Activated gamma-delta T cell treated with anti-CD3 and anti-CD28 coated beads, Interleukin-2, amount 50 U/mL, for 16 hours (primary cell): ENCODE measurements around the gene HACD1.
"Not testable (repeated sequence)": the region's sequence is repeated elsewhere in the genome, so short reads cannot be mapped to it uniquely, and the experiment has no call there.

Experiments
- DNase-seq: peaks from one replicate; pipeline ENCODE4 v3.0.0-alpha.2; 2020; ENCODE audit warnings: low read depth

Gene HACD1

DNA sequence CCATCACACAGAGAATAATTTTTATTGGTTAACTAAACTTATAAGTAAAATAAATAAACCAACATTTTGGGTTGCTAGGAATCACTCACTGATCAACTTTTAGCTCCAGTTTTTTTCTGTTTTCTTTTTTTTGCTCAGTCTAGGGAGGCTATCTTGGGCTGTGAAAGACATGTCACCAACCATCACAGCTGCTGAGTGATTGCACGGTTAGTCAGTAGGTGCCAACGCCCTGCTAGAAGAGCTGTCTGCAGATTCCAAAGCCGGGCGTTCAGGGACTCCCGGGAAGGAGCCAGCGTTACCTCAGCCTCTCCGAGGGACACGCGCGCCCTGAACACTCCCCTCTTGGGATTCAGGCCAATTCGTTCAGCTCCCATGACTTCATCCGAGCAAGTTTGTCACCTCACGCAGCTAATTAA lies 26.2 kb upstream of the HACD1 start:
- DNase-seq: no peak

DNA sequence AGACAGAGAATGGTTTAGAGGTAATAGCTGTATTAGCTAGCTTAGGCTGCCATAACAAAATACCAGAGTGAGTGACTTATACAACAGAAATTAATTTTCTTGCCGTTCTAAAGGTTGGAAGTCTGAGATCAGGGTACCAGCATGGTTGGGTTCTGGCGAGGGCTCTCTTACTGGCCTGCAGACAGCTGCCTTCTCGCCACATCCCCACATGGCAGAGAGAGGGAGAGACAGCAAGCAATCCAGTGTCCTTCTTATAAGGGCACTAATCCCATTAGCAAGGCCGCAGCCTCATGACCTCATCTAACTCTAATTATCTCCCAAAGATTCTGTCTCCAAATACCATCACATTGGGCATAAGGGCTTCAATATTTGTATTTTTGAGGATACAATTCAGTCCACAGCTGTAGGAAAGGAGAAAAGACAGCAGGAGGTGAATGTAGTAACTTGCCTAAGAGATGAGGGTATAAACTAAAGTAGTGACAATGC lies 23.2 kb upstream of the HACD1 start:
- DNase-seq: no peak

DNA sequence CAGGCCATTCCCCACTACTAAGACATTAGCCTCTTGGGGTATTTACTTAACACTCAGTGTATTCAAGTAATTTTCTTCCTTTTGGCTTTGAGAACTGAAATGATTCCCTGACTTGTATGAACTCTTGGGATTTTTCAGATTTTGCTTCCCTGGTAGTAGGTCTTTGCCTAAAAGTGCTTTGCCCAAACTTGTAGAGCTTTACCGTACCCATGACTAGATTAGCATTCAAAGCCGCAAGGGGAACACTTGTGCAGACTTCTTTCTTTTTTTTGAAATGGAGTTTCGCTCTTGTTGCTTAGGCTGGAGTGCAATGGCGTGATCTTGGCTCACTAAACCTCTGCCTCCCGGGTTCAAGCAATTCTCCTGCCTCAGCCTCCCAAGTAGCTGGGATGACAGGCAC lies 20.7 kb upstream of the HACD1 start:
- DNase-seq: no peak

DNA sequence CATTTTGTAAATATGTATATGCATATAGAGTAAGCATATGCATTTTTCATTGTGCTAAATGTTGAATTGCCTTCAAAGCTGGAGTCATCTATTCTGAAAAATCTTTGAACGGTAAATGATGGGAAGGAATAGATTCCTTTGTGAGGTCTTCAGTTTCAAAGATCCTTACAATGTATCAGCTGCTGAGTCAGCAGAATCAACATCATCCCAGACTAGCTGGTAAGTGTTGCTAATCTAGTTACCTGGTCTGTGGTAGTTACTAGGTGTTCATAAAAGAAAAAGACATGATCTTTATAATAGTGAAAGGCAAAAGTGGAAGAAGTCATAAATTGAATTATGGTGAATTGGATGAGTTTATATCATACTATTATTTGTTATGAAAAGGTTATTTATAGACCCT lies 16.2 kb upstream of the HACD1 start:
- DNase-seq: no peak

DNA sequence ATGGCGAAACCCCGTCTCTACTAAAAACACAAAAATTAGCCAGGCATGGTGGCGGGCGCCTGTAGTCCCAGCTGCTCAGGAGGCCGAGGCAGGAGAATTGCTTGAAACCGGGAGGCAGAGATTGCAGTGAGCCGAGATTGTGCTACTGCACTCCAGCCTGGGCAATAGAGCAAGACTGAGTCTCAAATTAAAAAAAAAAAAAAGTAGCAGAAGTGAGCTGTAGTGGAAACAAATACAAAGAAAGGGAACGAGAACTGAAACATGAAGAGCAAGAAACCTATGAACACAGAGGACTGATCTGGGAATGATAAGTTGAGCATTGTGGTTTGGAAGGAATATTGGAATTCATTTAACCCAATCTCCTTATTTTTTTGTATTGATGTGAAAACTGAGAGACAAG lies 15.4 kb upstream of the HACD1 start:
- not testable (repeated sequence) for DNase-seq

DNA sequence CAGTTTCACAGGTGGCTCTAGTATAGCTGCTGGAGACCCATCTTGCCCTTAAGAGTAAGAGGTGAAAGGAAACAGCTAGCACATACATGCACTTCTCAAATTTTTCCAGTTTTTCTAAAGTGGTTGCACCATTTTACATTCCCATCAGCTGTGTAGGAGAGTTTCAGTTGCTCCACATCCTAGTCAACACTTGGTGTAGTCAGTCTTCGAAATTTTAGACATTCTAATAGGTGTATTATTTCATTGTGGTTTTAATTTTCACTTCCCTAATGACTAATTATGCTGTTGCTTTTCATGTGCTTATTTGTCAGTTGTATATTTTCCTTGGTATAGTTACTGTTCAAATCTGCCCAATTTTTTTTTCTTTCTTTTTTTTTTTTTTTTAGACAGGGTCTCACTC lies 9.5 kb upstream of the HACD1 start:
- DNase-seq: no peak

DNA sequence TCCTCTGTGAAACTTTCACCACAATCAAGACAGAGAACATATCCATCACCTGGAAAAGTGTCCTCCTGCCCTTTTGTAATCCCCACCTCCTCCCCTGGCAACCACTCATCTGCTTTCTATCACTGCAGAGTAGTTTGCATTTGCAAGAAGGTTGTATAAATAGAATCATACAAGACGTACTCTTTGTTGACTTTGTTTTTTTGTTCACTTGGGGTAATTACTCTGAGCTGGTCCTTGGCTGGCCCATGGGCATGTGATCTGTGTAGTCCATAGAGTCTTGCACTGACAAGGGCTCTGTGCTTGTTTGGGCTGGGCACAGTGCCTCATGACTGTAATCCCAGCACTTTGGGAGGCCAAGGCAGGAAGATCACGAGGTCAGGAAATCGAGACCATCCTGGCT lies 7.8 kb upstream of the HACD1 start:
- no peak for DNase-seq

DNA sequence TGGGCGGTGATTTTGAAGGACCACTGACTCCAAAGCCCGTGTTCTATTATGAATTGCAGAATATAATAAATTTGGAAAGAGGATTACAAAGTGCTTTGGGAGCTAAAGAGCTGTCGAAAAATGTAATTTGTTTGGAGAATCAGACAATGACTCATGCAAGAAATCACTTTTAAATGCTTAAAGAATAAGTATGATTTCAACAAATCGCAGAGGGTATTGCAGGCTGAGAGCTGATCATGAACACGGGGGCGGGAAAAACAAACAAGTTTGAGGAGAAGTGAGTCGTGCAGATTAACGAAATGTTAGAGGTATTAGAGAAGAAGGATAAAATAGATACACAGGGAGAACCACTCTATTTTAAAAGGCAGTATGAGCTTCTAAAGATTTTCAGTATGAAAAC lies 4.9 kb upstream of the HACD1 start:
- no peak for DNase-seq

DNA sequence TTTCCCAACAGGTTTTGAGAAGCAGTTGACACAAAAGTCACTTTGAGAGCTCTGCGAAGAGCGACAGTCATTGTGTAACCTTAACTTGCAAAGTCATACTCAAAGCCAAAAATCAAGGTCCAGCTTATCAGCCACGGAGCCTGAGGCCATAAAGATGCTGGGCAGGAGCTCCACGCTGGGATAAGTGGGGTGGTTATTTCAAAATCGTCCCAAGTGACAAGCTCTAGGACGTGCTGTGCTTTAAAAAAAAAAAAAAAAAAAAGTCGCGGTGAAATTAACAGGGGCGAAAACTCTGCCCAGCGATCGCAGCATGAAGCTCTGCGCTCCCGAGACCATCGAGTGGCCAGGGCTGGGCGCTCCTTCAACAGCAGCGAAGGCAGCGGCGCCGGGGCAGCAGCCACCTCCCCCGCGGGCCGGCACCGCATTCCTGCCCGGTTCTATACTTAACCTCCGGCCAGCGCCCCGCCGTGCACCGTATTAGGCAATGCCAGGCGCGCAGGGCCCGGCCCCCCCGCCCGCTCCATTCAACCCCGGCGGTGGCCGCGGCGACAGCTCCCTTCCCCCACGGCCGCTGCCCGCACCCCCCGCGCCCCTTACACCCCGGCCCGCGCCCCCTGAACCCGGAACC lies 657 bp downstream of the HACD1 start:
- no peak for DNase-seq

DNA sequence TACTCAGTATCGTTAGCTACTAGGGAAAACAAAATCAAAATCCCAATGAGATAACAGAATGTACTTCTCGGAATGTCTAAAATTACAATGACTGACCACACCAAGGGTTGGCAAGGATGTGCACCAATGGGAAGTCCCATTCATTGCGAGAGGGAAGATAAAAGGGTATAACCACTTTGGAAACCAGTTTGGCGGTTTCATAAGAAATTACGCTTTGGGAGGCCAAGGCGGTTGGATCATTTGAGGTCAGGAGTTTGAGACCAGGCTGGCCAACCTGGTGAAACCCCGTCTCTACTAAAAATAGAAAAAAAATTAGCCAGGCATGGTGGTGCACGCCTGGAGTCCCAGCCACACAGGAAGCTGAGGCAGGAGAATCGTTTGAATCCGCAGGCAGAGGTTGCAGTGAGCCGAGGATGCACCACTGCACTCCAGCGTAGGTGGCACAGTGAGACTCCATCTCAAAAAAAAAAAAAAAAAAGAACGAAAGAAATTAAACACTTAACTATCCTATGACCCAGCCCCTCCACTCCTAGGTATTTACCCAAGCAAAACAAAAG lies 7.6 kb downstream of the HACD1 start:
- no peak for DNase-seq

DNA sequence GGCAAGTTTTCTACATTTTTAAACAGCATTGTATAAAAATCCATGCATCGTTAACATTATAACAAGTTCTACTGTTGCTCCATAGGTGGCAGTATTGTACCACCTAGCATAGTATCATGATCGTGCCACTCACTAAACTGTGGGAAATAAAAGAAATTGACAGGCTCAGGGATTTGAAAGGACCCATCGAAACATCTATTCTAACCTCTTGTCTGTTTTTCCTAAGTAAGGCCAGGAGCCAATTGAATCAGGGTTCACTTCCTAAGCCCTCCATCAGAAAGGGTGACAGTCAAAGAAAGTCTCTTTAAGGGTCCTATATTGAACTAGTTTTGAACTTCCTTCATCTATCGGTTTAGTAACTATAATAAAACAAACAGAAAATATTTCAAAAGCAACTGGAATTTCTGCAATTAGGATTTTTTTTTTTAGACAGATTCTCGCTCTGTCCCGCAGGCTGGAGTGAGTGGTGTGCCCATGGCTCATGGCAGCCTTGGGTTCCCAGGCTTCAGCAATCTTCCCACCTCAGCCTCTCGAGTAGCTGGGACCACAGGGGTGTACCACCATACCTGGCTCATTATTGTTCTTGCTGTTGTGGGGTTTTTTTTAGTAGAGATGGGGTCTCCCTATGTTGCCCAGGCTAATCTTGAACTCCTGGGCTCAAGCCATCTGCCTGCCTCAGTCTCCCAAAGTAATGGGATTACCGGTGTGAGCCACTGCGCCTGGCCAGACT lies 9.4 kb downstream of the HACD1 start:
- DNase-seq: no peak

DNA sequence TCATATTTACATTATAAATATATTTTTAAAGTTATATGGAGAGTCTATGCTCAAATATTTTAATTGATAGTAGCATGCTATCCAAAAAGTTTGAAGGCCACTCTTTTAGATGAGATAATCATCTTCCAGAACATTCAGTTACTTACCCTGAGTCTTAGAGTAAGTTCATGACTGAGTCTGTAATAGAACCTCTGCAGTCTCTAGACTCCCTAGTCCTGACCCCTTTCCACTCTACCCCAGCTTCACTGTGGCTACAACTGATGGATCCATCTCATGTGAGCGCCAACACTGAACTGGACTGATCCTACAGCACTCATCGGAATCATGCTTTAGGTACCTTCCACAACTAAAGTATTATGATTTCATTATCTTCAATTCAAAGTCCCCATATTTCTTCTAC lies 10.1 kb downstream of the HACD1 start:
- DNase-seq: no peak

DNA sequence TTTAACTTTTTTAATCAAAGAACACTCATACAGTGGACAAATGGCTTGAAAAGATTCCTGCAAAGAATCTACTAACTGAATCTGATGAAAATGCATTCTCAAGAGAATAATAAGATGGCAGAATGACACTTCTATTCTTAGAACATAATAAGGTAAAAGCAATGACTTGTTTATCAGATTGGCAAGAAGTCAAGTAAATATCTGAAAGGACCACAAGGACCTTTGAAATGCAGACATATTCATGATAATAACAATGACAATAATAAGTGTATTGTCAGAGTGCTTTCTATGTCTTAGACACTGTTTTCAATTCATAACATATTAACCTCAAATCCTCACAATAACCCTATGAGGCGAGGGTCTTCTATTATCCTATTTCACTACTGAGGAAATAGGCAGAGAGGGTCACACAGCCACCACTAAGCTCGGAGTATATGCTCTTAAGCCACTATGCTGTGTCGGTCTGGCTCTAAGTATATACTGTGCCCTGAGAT lies 10.6 kb downstream of the HACD1 start:
- no peak for DNase-seq

DNA sequence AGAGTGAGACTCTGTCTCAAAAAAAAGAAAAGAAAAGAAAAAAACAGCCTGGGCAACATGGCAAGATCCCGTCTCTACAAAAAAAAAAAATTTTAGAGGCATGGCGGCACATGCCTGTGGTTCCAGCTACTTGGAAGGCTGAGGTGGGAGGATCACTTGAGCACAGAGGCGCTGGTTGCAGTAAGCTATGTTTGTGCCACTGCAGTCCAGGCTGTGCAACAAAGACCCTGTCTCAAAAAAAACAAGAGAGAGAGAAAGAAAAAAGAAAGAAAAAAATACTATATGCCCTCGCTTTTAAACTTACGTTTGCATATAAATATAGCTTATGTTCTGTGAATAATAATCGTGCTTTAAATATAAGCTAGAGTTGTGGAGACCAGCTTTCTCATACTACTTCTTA lies 11.2 kb downstream of the HACD1 start:
- no peak for DNase-seq

DNA sequence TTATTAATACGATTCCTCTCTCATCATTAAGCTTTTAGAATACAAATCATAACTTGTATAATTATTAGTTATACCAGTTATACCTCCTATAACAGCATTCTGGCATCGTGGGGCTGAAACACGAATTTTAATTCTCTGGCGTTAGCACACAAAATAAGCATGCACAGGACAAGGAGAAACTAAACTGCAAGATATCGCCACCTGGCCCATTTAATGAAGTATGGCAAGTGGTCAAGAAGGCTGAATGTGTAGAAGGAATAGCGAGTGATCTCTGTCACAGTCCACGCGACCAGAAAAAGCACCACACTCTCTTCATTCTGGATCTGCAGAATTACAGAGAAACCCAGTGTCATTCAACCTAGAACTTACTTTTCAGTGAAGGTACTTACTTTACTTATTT lies 18.1 kb downstream of the HACD1 start:
- DNase-seq: no peak

DNA sequence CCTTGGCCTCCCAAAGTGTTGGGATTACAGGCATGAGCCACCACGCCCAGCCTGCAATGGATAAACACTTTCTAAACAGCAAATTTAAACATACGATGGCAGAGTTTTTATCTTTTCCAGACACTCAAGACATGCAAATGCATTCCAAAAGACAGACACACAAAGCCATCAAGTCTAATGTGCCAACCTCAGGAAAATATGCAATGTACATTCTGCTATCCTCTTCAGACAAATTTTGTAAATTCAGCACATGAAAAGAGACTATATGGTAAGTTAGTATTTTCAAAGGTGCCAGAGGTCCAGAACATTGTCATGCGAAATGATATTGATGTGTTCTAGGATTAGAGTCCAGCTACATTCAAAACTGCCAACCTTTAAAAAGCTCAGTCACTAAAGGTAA lies 19.8 kb downstream of the HACD1 start:
- DNase-seq: no peak

DNA sequence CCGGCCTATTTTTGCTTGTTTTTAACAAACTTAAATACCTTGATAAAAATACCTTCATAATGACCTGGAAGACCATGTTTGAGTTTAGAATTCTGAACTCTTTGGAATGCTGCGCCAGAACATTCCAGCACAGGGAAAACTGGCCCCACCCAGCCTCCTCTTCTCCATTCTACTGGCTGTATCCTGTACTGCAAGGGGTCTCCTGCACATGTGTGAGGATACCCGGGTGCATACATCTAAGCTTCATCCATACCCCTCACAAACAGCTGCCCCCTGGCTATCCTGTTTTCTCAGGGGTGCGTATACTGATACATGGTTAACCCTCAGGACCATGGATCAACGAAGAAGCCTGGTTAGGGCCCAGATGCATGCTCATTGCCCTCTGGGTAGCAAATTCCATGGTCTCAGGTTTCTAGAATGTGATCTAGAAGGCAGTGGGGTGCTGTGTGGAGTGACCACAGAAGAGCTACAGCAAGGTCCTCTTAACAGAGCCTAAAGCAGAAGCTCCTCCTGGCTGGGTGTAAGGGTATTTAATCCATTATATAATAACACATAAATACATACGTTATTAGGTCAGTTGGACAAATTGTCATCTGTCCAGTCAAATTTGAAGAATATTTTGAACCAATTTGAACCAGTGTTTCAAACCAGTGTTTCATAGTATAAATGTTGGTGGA lies 26.1 kb downstream of the HACD1 start:
- DNase-seq: no peak

DNA sequence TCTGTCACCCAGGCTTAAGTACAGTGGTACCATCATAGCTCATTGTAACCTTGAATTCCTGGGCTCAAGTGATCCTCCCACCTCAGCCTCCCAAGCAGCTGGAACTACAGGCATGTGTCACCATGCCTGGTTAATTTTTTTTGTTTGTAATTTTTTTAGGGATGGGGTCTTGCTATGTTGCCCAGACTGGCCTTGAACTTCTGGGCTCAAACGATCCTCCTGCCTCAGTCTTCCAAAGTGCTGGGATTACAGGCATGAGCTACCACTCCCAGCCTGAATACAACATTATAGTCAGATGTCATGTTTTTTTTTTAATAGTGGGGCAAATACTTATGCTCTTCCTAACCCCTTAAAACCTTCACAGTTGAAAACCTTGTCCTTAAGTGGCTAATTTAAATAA lies 27.9 kb downstream of the HACD1 start:
- DNase-seq: not testable (repeated sequence)

DNA sequence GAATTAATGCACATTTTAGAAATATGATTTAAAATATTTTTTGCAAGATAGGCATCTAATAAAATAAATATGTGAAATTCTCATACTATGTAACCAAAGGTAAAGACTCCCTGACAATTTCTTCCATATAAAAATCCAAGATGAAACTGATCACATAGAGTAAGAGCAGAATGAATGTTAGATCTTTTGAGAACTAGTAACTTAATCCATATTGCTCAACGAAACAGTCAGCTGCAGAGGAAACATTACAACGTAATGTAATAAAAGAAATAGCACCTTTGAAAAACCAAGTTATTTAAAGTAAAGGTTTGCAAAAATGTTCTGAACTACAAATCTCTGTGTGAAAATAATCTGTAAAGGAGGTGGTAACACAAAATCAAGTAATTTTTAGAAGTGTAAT lies 28.8 kb downstream of the HACD1 start:
- DNase-seq: no peak

DNA sequence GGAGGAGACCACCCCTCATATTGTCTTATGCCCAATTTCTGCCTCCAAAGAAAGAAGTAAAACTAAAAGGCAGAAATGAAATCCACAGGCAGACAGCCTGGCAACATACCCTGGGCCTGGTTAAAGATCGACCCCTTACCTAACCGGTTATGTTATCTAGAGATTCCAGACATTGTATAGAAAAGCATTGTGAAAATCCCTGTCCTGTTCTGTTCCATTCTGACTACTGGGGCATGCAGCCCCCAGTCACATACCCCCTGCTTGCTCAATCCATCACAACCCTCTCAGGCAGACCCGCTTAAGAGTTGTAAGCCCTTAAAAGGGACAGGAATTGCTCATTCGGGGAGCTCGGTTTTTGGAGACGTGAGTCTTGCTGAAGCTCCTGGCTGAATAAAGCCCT lies 29.9 kb downstream of the HACD1 start:
- DNase-seq: not testable (repeated sequence)

DNA sequence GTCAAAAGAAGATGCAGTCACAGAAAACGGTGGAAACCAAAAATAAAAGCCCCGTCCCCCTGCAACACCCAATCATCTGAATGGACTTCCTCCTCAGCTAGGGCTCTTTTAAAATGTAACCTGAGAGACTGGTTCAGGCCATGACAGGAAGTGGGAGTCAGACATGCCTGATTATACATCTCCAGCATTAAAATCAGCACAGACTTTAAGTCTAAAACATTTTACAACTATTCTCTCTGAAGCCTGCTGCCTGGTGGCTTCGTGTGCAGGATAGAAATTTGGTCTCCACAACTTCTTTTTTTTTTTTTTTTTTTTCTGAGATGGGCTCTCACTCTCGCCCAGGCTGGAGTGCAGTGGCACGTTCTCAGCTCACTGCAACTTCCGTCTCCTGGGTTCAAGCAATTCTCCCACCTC lies 30.3 kb downstream of the HACD1 start:
- no peak for DNase-seq

DNA sequence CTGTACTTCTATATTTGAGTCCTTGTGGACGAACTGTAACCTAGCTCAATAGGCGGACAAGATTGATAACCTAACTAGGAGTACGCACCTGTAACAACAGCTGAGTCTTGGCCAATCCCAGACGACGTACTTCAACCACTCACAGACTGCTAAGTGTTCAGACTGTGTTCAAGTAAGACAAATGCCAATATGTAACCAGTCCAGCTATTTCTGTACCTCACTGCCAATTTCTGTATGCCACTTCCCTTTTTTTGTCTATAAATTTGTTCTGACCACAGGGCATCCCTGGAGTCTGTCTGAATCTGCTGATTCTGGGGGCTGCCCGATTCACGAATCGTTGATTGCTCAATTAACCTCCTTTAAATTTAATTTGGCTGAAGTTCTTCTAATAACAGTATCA lies 32.2 kb downstream of the HACD1 start:
- no peak for DNase-seq

DNA sequence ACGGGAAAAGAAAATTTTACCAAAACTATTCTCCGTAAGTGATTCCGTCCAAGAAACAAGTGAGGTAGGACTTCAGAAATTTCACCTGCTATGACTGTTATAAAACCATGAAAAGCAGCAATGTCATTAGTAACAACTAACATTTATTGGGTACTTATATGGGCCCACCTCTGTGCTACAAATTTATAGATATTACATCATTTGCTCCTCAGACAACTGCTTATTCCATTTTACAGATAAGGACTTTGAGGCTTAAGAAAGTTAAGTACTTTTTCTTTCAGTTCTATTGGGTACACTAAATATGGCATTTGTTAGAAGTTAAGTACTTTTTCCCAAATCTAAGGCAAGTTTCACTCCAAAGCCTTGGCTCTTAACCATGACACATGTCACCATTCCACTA lies 36.3 kb downstream of the HACD1 start:
- no peak for DNase-seq
